Calu3 (cell line): Measurements from ENCODE around the gene EFCAB12. TPM values are rescaled to one million over a fixed set of nuclear protein-coding genes. Genes with fewer than 3 reads are reported as not detected.
A peak's percentile ranks its signal among the peaks of the same experiment; 100 is the strongest.
"Not testable (repeated sequence)": the region's sequence is repeated elsewhere in the genome, so short reads cannot be mapped to it uniquely, and the experiment has no call there.

Source experiments
- BruUV-seq: library from RNA; stranded (reverse); fragments of 400-500 nt; replicated peaks from 2 replicates; lab custom pipeline; 2021; lab: Mats Ljungman, UMichigan
- CTCF ChIA-PET: fragments of 300-600 bp; sonication (Branson Sonifier 250); formaldehyde crosslinking; loops from one replicate; lab custom pipeline; 2022; ENCODE audit warnings: antibody characterized with exemption; lab: Charles Lee
- DNase-seq: peaks from one replicate; pipeline ENCODE4 v3.0.0; 2022
- H3K27ac Mint-ChIP-seq: one replicate; pipeline ENCODE4 v1.8.0; 2022; ENCODE audit warnings: mixed read lengths; ENCODE audit not compliant: unreplicated experiment
- H3K27me3 Mint-ChIP-seq: one replicate; pipeline ENCODE4 v1.8.0; 2022; ENCODE audit warnings: mixed read lengths; ENCODE audit not compliant: unreplicated experiment
- H3K36me3 Mint-ChIP-seq: one replicate; pipeline ENCODE4 v1.8.0; 2022; ENCODE audit warnings: mild to moderate bottlenecking, moderate library complexity, mixed read lengths; ENCODE audit not compliant: insufficient read depth, unreplicated experiment
- H3K4me1 Mint-ChIP-seq: one replicate; pipeline ENCODE4 v1.8.0; 2022; ENCODE audit warnings: mild to moderate bottlenecking, low read depth, mixed read lengths; ENCODE audit not compliant: unreplicated experiment
- H3K4me3 Mint-ChIP-seq: one replicate; pipeline ENCODE4 v1.8.0; 2022; ENCODE audit warnings: mild to moderate bottlenecking, low read depth, moderate library complexity, mixed read lengths; ENCODE audit not compliant: unreplicated experiment
- H3K9me3 Mint-ChIP-seq: one replicate; pipeline ENCODE4 v1.8.0; 2022; ENCODE audit warnings: low read depth, mixed read lengths; ENCODE audit not compliant: unreplicated experiment
- intact Hi-C: fragments of 100-400 bp; cut with micrococcal nuclease; formaldehyde crosslinking; loops from one replicate; pipeline ENCODE4 v1.10.0; 2022; ENCODE audit not compliant: unreplicated experiment
- total RNA-seq: library from RNA; stranded (reverse); gene quantifications from 2 replicates; pipeline ENCODE4 v1.2.3, GENCODE V29; 2022
- TF ChIP-seq, protein P1 (sequence below): fragments of 200-600 bp; IDR thresholded peaks from one replicate; pipeline ENCODE4 v1.8.0; 2022; ENCODE audit warnings: antibody characterized with exemption; ENCODE audit not compliant: unreplicated experiment

Gene EFCAB12
- total RNA-seq, 1 experiment from 2014 or later = 0.42 TPM

GRCh38 chr3:129366312-129366831 is 62.1 kb downstream of the EFCAB12 start:
- no peak overlapping the region for H3K4me3 Mint-ChIP-seq
- TF ChIP-seq, protein P1, sequence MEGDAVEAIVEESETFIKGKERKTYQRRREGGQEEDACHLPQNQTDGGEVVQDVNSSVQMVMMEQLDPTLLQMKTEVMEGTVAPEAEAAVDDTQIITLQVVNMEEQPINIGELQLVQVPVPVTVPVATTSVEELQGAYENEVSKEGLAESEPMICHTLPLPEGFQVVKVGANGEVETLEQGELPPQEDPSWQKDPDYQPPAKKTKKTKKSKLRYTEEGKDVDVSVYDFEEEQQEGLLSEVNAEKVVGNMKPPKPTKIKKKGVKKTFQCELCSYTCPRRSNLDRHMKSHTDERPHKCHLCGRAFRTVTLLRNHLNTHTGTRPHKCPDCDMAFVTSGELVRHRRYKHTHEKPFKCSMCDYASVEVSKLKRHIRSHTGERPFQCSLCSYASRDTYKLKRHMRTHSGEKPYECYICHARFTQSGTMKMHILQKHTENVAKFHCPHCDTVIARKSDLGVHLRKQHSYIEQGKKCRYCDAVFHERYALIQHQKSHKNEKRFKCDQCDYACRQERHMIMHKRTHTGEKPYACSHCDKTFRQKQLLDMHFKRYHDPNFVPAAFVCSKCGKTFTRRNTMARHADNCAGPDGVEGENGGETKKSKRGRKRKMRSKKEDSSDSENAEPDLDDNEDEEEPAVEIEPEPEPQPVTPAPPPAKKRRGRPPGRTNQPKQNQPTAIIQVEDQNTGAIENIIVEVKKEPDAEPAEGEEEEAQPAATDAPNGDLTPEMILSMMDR = no peak
- intact Hi-C loops = no loop called here
- H3K9me3 Mint-ChIP-seq = no peaks in the 10 kb centered on the region
- DNase-seq = peak; percentile 60
- H3K27me3 Mint-ChIP-seq = peaks cover 28% of the 10 kb centered on the region
- BruUV-seq = no TSS peak
- H3K27ac Mint-ChIP-seq = no peak overlapping the region
- H3K4me1 Mint-ChIP-seq = no peaks in the 10 kb centered on the region
- H3K36me3 Mint-ChIP-seq = no peaks in the 10 kb centered on the region
- CTCF ChIA-PET = interaction anchor here (0.6 to 1.5 kb wide), 5 partner anchors 10 to 396 kb away, joined by 3 to 4 read pairs (median 3); no protein-coding TSS in a partner anchor

DNA sequence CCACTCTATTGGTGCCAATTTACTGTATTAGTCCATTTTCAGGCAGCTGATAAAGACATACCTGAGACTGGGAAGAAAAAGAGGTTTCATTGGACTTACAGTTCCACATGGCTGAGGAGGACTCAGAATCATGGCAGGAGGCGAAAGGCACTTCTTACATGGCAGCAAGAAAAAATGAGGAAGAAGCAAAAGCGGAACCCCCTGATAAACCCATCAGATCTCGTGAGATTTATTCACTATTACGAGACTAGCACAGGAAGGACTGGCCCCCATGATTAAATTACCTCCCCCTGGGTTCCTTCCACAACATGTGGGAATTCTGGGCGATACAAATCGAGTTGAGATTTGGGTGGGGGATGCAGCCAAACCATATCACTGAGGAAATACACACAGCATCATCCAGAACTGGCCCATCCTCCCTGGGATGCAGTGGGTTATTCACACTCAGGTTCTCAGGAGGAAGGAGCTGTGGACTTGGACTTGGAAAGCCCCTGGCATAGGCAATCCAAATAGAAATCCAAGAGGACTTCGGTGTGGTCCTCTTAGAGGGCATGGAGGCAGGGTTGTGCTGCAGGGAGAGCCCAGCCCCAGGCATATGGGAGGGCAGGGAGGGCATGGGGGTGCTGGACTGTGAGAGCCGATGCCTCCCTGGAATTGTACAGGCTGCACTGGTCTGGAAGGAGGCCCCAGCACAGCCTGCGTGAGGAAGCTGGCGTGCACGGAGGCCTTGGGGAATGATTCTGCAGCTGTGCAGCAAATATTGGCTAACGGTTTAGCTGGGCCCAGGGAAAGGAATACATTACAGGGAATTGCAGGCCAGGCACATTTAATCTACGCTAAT is 62.9 kb downstream of the EFCAB12 start:
- peaks cover 36% of the 10 kb centered on the region for H3K27me3 Mint-ChIP-seq
- CTCF ChIA-PET = interaction anchor here (0.8 to 1.5 kb wide), 2 partner anchors 16 to 29 kb away, joined by 3 read pairs; no protein-coding TSS in a partner anchor
- no TSS peak for BruUV-seq

GRCh38 chr3:129364811-129365210 is 63.6 kb downstream of the EFCAB12 start:
- H3K4me1 Mint-ChIP-seq, CTCF ChIA-PET, intact Hi-C loops, DNase-seq, H3K4me3 Mint-ChIP-seq, H3K27ac Mint-ChIP-seq, H3K9me3 Mint-ChIP-seq, H3K36me3 Mint-ChIP-seq, BruUV-seq: not testable (repeated sequence)
- peaks cover 41% of the 10 kb centered on the region for H3K27me3 Mint-ChIP-seq

More for the DNA sequence above, 62.9 kb downstream of the EFCAB12 start:
- no peak for DNase-seq
- intact Hi-C loops = no loop called here
- no peak overlapping the region for H3K27ac Mint-ChIP-seq
- no peak overlapping the region for H3K4me3 Mint-ChIP-seq
- no peaks in the 10 kb centered on the region for H3K4me1 Mint-ChIP-seq
- TF ChIP-seq, protein P1 = no peak
- no peaks in the 10 kb centered on the region for H3K9me3 Mint-ChIP-seq
- no peaks in the 10 kb centered on the region for H3K36me3 Mint-ChIP-seq

DNA sequence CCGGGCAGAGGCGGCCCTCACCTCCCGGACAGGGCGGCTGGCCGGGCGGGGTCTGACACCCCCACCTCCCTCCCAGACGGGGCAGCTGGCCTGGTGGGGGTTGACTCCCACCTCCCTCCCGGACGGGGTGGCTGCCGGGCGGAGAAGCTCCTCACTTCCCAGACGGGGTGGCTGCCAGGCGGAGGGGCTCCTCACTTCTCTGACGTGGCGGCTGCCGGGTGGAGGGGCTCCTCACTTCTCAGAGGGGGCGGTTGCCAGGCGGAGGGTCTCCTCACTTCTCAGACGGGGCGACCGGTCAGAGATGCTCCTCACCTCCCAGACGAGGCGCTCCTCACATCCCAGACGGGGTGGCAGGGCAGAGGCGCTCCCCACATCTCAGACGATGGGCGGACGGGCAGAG is 65.1 kb downstream of the EFCAB12 start:
- BruUV-seq, intact Hi-C loops, DNase-seq, H3K4me1 Mint-ChIP-seq, H3K27ac Mint-ChIP-seq, CTCF ChIA-PET, H3K36me3 Mint-ChIP-seq, H3K4me3 Mint-ChIP-seq, H3K9me3 Mint-ChIP-seq: not testable (repeated sequence)
- H3K27me3 Mint-ChIP-seq = peaks cover 41% of the 10 kb centered on the region

GRCh38 chr3:129360705-129361460 is 67.6 kb downstream of the EFCAB12 start:
- no TSS peak for BruUV-seq
- CTCF ChIA-PET = interaction anchor here (0.6 kb wide), 1 partner anchor 265 kb away, joined by 3 read pairs; no protein-coding TSS in a partner anchor
- no peaks in the 10 kb centered on the region for H3K36me3 Mint-ChIP-seq
- TF ChIP-seq, protein P1 = no peak
- no peak overlapping the region for H3K4me3 Mint-ChIP-seq
- peaks cover 30% of the 10 kb centered on the region for H3K27me3 Mint-ChIP-seq
- H3K4me1 Mint-ChIP-seq = no peaks in the 10 kb centered on the region
- no peak overlapping the region for H3K27ac Mint-ChIP-seq
- DNase-seq = no peak
- H3K9me3 Mint-ChIP-seq = no peaks in the 10 kb centered on the region
- intact Hi-C loops = no loop called here
